GM19372 (cell line): ENCODE measurements around the gene MTURN.
"Not testable (repeated sequence)": the region's sequence is repeated elsewhere in the genome, so short reads cannot be mapped to it uniquely, and the experiment has no call there.

Source experiments
- ATAC-seq: cut with Tn5 transposase; IDR thresholded peaks from one replicate; pipeline ENCODE4 v1.9.1; 2021; ENCODE audit warnings: mild to moderate bottlenecking, low read depth, moderate library complexity; ENCODE audit not compliant: unreplicated experiment

MTURN gene

DNA sequence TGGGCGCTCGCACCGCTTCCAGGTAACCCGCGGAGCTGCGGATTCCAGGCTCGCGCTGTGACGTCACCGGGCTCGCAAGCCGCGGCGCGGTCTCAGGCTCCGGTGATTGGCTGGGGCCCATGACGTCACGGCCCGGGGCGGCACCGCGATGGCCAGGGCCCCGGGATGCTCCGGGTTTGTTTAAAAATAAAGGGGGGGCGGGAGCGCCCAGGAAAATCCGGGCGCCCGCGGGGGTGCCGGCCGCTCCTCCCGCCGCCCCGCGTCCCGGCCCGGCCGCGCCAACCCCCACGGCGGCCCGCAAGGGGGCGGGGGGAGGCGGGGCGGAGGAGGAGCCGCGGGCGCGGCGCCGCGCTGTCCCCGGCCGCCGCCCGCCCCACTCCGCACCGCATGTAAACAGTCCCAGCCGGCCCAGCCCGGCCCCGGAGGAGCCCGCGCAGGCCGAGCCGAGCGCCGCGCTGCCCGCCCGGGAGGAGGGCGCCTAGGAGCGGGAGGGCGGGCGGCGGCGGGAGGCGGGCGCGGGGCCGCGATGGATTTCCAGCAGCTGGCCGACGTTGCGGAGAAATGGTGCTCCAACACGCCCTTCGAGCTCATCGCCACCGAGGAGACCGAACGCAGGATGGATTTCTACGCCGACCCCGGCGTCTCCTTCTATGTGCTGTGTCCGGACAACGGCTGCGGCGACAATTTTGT lies at the start of gene MTURN:
Gene MTURN (plus strand): TSS at position 376 of the 690 bp plus-strand sequence. CDS start 151 bp downstream, at position 527.
- ATAC-seq = peak; percentile 82

DNA sequence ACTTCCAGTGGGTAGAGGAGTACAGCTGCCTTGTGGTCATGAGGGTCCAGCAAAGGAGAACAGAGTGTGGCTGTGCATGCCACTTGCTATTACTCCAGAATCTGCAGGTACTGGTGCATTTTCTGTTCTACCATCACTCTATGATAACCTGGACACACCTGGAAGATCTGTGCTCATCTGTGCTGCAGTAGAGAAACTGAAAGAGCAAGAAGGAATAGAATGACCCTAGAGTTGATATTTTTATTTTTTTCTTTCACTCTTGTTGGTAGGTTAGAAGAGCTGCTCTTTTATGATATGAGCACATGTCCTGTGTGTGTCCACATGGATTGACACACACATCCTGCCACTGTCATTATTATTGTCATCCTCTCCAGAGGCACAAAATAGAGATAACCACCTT lies 48.3 kb upstream of the MTURN start:
- ATAC-seq = no peak

DNA sequence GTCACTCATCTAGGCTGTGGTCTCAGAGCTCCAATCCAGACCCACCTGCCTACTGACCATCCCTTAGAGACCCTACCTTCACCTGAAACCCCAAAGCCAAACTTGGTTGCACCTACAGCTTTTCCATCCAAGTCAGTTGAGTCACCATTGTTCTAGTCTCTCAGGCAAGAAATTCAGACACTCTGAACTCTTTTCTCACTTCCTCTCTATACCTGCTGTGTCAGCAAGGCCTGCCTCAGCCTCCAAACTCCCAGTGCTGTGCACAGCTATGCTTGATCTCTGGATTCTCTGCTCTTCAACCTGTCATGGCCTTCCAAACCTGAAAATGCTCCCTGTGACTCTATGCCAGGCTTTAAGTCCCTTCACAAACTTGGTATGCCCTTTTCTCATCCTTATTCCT lies 47.4 kb upstream of the MTURN start:
- no peak for ATAC-seq

DNA sequence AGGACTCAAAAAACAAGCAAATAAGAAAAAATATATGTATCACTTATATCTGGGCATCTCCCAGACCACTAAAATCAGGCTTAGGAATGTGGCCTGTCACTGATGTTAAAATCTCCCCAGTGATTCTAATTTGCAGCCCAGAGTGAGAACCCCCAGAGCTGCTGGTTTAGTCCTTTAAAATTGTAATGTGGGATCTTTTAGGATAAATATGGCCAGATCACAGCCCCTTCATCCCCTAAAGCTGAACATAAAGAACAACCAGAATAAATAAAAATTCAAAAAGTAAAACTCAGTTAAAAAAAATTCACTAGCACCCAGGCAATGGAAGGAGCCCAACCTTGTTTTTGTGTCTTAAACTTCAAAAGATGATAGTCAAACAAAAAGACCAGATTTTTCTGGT lies 46.4 kb upstream of the MTURN start:
- ATAC-seq = no peak

DNA sequence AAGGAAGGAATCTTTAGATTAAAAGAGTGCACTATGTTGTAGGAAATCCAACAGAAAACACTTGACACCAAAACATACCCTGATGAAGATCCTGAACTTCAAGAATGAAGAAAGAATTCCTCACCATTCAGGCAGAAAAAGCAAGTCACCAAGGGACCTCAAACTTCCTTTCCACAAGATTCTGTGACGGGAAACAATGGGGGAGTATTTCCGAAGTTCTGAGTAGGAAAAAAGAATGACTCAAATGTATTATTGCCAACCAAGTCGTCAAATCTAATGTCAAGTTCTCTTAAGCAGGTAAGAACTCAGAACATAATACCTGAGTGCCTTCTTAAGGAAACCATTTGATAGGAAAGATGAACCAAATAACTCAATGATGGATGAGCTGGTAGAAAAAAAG lies 44.7 kb upstream of the MTURN start:
- no peak for ATAC-seq

DNA sequence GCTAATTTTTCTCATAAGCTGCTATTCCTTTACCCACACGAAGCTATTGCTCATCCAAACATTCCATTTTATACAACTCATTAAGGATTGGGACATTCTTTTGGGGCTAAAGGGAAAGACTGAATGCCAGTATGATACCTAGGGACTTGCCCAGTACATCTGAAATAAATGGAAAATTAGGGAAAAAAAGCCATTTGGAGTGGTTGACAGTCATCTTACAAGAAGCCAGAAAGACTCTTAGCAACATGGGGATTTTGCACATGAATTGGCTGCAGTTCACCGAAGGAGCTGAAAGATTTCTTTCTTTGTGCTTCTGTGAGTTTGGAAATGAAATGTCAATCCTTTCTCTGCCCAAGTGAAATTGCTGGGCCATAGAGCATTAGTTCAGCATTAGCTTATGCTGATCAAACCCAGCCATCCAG lies 43.3 kb upstream of the MTURN start:
- no peak for ATAC-seq

DNA sequence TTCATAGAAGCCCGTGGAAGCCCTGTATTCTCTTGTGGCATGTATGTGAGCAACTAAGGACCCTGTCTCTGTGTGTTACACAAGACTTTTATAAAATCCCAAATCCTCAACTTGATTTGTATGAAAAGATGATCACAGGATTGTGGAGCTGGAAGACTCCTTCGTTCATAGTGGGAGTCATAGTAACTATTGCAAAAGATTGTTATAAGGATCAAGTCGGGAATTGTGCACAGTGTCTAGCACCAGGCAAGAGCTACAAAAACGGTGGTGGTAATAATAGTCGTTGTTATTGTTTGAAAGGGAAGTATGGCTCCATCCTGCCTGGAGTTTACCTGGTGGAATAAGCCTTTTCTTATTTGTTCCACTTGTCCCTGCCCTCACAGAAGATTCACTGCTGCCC lies 42.8 kb upstream of the MTURN start:
- no peak for ATAC-seq

DNA sequence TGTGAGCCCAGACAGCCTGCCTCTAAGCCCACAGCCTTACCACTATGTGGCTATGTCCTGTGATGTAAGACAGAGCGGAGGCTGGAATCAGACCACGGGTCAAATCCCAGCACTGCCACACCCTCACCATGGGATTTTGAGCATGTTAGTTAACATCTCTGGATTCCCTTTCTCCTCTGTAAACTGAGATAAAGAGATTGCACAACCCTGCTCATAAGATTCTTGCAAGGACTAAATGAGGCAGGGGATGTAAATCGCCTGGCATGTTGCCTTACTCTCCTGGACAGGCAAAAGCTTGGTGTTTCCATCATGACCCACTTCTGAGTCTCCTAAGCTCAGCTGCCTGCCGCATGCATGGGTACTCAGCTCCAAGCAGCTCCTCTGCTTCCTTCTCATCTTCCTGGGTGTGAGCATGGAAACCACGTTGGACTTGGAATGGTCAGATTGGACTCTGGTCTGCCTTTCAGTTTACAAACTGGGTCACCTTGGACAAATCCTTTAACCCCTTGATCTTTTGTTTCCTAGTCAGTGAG lies 41.3 kb upstream of the MTURN start:
- ATAC-seq = no peak

DNA sequence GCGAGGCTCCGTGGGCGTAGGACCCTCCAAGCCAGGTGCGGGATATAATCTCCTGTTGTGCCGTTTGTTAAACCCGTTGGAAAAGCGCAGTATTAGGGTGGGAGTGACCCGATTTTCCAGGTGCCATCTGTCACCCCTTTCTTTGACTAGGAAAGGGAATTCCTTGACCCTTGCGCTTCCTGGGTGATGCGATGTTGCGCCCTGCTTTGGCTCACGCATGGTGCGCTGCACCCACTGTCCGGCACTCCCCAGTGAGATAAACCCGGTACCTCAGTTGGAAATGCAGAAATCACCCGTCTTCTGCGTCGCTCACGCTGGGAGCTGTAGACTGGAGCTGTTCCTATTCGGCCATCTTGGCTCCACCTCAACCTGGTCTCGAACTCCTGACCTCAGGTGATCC lies 36.2 kb upstream of the MTURN start:
- ATAC-seq = not testable (repeated sequence)

DNA sequence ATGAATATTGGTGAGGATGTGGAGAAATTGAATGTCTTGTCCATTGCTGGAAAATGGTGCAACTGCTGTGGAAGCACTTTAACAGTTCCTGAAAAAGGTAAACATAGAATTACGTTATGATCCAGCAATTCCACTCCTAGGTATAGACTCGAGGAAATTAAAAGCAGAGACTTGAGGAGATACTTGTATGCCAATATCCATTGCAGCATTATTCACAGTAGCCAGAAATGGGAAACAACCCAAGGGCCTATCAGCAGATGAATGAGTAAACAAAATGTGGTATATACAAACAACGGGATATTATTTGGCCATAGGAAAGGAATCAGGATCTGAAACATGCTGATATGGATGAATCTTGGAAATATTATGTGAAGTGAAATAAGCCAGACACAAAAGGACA lies 32.5 kb upstream of the MTURN start:
- ATAC-seq = no peak

DNA sequence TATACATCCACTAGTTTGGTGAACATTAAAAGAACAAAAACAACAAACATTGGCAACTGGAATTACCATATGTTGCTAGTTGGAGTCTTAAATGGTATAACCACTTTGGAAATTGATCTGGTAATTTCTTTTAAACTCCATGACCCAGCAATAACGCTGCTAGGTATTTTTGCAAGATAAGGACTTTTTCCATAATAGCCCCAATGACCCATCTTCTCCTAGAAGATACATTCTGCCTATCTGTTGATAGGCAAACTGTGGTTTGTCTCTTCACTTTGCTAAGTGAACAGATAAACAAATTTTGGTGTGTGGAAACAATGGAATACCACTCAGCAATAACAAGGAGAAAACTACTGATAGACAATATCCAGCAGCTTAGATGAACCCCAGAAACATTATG lies 30.6 kb upstream of the MTURN start:
- no peak for ATAC-seq

DNA sequence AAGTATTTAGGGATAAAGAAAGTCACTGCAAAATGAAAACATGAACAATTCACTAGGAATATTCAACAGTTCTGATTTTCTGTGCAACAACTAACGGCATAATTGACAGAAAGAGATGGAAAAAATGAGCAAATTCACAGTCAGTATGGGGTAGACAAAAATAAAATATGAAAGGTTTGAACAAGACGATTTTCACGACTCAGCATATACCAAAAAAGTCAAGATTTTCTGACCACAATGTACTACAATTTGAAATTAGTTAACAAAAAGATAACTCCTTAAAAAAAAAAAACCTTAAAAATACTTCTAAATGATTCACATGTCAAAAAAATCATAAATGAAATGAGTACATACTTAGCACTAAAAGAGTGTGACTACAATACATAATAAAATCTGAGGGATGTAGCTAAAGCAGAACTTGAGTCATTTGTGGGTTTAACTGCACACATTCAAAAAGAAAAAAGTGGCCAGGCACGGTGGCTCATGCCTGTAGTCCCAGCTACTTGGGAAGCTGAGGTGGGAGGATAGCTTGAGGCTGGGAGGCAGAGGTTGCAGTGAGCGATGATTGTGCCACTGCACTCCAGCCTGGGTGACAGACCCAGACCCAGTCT lies 22.6 kb upstream of the MTURN start:
- no peak for ATAC-seq

DNA sequence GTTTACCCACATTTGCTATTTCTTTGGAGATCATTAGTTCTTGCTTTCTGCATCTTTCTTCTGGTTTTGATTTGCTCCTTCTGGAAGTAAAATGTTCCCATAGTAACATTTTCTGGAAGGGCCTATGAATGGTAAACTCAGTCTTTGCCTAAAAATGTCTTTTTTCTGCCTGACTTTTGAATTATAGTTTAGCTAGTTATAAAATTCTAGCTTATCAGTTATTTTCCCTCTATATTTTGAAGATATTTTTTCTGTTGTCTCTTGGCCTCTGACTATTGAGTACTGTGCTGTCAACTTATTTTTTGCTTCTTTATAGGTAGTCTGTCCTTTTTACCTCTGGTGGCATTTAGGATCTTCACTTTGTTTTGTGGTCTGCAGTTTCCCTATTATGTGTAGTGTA lies 21.6 kb upstream of the MTURN start:
- no peak for ATAC-seq

DNA sequence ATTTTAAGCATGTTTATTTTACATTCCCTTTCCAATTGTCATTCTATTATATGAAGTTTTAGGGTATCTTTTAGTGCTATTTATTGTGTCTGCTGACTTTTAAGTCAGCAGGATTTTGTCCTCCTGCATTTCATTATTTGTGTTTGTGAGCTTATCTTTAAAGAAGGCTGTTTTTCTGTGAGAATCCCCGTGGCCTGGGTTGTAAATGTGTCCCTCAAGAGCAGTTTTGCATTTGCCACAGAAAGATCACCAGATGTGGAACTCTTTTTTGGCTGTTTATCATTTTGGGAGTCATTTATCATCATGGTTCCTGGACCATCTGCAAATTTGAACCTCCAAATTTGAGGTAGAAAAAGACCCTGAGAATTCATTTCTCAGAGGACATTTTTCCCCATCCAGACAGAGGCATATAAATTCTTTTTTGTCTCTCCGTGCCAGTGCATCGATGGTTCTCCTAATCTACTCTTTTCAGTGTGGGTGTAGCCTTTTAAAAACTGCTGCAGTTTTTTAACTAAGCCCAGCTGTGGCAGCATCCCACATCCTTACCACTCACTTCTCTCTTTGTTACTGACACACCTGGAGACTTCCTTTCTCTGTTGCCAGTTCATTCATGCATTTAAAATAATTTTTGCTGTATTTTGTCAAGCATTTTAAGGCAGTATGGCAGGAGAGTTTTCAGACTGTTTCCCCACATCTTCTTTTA lies 20.1 kb upstream of the MTURN start:
- no peak for ATAC-seq

DNA sequence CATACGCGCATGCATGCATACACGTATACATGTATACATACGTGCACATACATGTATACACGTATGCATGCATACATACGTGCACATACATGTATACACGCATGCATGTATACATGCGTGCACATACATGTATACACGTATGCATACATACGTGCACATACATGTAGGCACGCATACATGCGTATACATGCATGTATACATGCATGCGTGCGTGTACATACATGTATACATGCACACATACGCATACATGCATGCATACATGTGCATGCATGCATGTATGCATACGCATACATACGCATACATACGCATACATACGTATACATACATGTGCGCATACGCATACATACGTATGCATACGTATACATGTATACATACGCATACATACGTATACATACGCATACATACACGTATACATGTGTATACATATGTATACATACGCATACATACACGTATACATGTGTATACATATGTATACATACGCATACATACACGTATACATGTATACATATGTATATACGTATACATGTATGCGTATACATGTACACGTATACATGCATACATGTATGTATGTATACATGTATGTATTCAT lies 19.0 kb upstream of the MTURN start:
- ATAC-seq = no peak

DNA sequence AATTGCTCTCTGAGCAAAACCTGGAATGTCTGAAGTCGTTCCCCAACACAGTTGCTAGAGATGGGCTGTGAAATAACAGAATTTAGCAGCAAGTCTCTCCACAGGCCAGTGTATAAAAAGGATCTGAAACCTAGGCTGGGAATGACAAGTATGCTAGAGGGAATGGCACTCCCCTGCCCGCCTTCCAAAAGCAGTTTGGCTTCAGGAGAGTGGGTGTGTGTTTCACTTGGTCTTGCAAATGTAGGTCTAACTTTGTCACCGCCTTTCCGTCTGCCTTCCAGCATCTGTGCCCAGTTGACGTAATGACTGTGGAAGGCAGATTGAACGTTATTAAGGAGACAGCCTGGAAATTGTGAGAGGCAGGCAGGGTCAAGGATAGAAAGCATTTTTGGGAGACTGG lies 18.0 kb upstream of the MTURN start:
- no peak for ATAC-seq

DNA sequence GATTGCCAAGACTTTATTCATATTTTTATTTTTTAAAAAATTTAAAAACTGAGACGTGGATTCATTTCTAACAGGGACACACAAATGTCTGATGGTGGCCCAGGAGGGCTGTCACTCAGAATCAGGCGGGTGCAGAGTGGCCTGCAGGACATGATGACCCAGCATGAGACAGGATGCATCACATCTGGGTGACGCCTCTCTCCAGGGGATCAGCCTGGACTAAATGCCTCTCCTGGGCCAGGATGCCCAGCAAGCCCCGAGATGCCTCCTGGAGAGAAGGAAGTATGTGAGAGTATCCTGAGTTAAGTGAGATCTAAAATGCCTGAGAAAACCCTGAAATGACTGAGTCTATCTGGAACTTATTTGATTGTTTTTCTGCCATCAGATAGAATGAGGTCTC lies 16.9 kb upstream of the MTURN start:
- no peak for ATAC-seq

DNA sequence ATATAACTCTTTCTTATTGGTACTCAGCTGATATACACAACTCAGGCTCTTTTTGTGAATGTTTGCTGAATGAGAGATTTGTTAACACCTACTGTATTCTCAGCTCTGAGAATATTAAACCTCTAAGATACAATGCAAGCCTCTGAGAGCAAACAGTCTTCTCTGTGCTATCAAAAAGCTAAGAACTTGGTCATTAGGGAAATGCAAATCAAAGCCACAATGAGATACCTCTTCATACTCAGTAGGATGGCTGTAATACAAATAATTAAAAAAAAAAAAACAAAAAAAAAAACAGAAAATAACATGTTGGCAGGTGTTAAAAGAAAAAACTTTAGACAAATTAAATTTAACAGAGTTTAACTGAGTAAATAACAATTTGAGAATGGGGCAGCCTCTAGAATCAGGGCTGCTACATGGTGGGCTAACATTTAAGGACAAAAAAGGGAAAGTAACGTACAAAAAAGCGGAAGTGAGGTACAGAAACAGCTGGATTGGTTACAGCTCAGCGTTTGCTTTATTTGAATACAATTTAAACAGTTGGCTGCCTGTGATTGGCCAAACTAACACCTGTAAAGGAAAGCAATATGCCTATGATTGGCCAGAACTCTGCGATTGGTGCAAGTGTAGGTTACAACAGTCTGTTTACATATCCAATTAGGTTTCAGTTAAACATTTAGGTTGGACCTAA lies 14.8 kb upstream of the MTURN start:
- ATAC-seq = no peak

DNA sequence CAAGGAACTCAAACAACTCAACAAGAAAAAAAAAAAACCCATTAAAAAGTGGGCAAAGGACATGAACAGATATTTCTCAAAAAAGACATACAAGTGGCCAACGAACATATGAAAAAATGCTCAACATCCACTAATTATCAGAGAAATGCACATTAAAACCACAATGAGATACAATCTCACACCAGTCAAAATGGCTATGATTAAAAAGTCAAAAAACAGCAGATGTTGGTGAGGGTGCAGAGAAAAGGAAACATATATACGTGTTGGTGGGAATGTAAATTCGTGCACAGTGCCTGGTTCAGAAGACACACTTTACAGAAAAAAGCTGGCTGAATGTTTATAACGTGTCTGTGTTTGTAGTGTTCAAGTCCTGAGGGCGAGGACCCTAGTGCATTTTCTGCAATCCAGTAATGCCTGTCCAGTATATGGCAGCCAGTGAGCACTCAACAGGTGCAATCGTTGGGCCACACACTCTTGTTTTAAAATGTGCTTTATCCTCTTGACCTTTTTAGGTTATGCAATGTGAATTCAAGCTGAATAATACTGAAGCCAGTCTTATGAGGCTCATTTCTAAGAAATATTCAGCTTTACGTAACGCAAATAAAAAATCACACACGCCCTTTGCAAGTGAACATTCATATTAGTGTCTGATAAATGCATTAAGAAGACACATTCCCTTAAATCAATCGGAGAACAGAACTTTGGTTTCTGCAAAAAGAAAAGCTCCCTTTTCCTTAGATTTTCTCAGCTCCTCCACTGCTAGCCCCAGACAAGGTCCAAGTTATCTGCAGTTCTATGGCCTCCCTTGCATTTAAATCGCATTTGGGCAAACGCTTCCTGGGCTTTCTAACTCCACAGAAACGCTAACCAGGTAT lies 813 bp upstream of the MTURN start:
- ATAC-seq = no peak
